ENCODE data around the gene CDYL2.
A peak's percentile ranks its signal among the peaks of the same experiment; 100 is the strongest.

CDYL2 gene

DNA sequence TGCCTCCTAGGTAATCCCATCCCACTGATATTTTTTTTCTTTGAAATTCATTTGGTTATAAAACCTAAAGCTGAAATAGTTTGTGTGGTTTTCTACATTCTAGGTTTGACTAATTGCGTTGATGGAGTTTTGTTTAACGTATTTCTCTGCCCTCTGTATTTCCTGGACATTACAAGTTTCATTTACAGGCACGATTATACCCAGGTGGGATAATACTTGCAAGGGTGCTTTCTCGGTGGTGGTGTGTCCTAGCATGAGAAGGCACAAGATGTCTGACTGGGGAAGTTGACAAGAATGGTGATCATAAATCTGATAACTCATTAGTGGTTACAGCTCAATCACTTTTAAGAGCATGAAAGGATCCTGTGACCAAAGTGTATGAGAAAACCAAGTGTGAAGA lies 218.6 kb downstream of the CDYL2 start:
- ChIA-PET CTCF (interaction anchor here (0.7 to 2.1 kb wide), 3 partner anchors 10 to 59 kb away, joined by 3 to 8 read pairs (median 5); no protein-coding TSS in a partner anchor), POLR2A (no interaction called here)
- TF ChIP-seq, protein P1, sequence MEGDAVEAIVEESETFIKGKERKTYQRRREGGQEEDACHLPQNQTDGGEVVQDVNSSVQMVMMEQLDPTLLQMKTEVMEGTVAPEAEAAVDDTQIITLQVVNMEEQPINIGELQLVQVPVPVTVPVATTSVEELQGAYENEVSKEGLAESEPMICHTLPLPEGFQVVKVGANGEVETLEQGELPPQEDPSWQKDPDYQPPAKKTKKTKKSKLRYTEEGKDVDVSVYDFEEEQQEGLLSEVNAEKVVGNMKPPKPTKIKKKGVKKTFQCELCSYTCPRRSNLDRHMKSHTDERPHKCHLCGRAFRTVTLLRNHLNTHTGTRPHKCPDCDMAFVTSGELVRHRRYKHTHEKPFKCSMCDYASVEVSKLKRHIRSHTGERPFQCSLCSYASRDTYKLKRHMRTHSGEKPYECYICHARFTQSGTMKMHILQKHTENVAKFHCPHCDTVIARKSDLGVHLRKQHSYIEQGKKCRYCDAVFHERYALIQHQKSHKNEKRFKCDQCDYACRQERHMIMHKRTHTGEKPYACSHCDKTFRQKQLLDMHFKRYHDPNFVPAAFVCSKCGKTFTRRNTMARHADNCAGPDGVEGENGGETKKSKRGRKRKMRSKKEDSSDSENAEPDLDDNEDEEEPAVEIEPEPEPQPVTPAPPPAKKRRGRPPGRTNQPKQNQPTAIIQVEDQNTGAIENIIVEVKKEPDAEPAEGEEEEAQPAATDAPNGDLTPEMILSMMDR (IDR thresholded peaks at IDR 0.05; ENCODE audit: control extremely low read depth, extremely low read depth, low read depth, missing control alignments): no peak
- DNase-seq (ENCODE audit: extremely low spot score): no peak

DNA sequence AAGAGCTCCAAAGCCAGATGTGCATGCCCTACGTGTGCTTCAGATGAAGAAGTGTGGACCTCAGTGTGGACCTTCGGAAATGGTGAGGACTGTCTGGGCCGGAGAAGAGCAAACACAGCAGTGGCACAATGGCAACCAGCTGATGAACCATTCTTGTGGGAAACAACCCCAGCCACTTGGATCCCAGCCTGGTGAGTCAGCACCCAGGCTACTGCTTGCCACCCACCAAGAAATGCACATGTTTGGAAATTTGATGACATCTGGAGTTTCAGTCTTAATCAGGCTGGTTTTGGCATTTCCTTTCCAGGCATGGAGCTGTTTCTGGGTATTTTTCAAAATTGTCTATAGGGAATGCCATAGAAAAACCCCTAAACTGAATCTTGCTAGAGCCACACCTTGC lies 220.9 kb downstream of the CDYL2 start:
- CTCF ChIA-PET: interaction anchor here (1.4 to 2.2 kb wide), 3 partner anchors 16 to 57 kb away, joined by 4 to 5 read pairs (median 4); no protein-coding TSS in a partner anchor

DNA sequence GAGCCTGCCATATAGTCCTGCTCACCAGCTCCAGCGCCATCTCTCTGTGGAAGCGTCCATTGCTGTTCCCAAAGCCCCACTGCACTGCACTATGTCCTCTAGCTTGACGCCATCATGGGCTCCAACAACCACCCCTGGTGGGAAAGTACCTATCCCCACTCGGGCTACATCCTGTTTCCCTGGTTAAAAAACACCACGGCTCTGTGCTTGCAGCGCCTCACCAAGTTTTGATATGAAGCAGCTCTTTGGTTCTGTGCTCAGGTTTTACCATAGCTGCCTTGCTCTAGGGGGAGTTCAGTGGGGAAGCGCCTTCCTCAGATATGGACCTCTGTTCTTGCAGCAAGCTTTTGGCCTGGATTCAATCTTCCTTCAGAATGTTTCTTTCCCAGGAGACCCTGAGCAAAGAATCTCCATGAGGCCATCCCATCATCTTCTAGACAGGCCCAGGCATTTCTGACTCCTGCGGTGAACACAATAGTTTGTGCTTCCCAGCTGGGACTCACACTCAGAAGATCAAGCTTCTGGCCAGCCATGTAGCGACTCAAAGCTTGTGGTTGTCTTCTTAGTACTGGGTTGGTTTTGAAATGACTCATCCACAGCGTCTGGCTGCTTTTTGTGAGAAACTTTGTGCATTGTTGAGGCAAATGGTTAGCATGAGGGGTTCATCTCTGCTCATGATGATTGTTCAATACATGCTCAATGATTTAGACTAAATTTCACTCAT lies 224.1 kb downstream of the CDYL2 start:
- DNase-seq (ENCODE audit: extremely low spot score): peak; percentile 69
- POLR2A ChIA-PET: interaction anchor here (0.5 to 1.0 kb wide), 2 partner anchors 11 to 97 kb away, joined by 3 to 4 read pairs; no protein-coding TSS in a partner anchor
- CTCF ChIA-PET: interaction anchor here (0.7 to 3.5 kb wide), 24 partner anchors 9 to 248 kb away, joined by 3 to 32 read pairs (median 4); no protein-coding TSS in a partner anchor
- TF ChIP-seq, protein P1 (IDR thresholded peaks at IDR 0.05; ENCODE audit: control extremely low read depth, extremely low read depth, low read depth, missing control alignments): peak; percentile 22

More for the DNA sequence above, 220.9 kb downstream of the CDYL2 start:
- no peak for DNase-seq (ENCODE audit: extremely low spot score)
- TF ChIP-seq, protein P1 (IDR thresholded peaks at IDR 0.05; ENCODE audit: control extremely low read depth, extremely low read depth, low read depth, missing control alignments): no peak
- POLR2A ChIA-PET: no interaction called here

DNA sequence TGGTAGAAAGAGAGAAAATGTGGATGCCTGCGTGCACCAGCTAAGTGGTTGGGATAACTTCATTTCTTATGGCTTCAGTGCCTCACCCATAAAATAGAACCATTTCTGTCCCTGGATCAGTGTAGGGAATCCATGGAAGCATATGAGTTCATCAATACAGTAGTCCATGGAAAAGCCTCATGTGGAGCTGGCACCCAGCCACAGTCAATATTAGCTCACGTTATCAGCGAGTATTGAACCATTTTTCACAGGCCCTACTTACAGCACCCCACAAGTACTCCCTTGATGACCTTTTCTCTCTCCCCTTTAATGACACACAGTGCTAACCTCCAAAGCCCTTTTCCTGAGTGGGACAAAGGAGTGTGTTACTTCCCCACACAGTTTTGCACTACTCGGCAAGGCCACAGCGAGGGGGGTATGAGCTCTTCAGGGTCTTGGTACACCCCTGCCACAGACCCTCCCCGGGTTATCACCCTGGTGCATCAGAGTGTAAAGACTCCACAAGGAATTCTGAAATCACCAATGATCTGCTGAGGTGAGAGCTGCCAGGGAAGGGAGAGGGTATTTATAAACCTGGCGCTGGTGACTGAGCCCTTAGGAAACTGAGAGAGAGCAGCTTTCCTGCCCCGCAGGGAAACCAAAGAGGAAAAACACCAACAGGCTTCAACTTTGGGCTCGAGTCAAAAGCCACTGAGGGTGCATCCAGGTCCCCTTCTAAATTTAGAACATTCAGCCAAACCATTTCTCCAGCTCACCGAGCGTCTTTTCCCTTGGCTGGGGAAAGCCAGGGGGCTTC lies 226.7 kb downstream of the CDYL2 start:
- POLR2A ChIA-PET: no interaction called here
- CTCF ChIA-PET: interaction anchor here (1.1 to 3.5 kb wide), 5 partner anchors 10 to 51 kb away, joined by 4 to 32 read pairs (median 5); no protein-coding TSS in a partner anchor
- TF ChIP-seq, protein P1 (IDR thresholded peaks at IDR 0.05; ENCODE audit: control extremely low read depth, extremely low read depth, low read depth, missing control alignments): no peak
- no peak for DNase-seq (ENCODE audit: extremely low spot score)

DNA sequence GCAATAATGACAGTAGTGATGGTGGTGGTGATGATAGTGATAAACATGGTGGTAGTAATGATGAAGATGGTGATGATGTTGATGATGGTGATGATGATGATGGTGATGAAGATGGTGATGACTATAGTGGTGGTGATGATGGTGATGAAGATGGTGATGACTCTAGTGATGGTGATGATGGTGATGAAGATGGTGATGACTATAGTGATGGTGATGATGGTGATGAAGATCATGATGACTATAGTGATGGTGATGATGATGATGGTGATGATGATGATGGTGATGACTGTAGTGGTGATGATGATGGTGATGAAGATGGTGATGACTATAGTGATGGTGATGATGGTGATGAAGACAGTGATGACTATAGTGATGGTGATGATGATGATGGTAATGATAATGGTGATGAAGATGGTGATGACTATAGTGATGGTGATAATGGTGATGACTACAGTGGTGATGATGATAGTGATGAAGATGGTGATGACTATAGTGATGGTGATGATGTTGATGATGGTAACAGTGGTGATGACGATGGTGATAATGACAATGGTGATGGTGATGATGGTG lies 228.0 kb downstream of the CDYL2 start:
- TF ChIP-seq, protein P1 (IDR thresholded peaks at IDR 0.05; ENCODE audit: control extremely low read depth, extremely low read depth, low read depth, missing control alignments): no peak
- CTCF ChIA-PET: interaction anchor here (0.8 to 2.2 kb wide), 8 partner anchors 9 to 71 kb away, joined by 3 to 7 read pairs (median 4); no protein-coding TSS in a partner anchor
- no peak for DNase-seq (ENCODE audit: extremely low spot score)
- POLR2A ChIA-PET: no interaction called here

DNA sequence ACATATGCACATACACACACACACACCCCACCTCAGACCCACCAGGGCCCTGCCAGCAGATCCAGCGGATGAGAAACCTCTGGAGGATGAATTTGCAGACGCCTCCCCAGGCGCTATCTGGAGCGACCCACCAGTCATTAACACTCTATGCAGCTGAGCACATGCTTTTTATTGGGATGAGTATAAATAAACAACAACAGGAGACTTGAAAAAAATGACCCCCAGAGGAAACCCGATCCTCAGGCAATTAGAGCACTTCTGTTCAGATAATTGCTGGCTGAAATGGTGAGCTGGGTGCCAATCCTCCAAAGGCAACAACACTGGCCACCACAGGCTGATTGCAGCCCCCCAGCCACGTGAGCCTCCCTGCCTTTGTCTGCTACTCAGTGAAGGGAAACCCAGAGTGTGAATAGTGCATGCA lies 230.7 kb downstream of the CDYL2 start:
- ChIA-PET POLR2A (no interaction called here), CTCF (no interaction called here)
- TF ChIP-seq, protein P1 (IDR thresholded peaks at IDR 0.05; ENCODE audit: control extremely low read depth, extremely low read depth, low read depth, missing control alignments): no peak
- DNase-seq (ENCODE audit: extremely low spot score): no peak
